HEK293 (cell line): ENCODE measurements around the gene TDP1.

Source experiments
- GLIS1 ChIP-seq: fragments of 450-650 bp; formaldehyde crosslinking; IDR thresholded peaks from 2 replicates; pipeline ENCODE4 v1.5.1; 2016; ENCODE audit warnings: missing biosample characterization, missing genetic modification characterization
- HOXC10 ChIP-seq: sonication (generic); formaldehyde crosslinking; IDR thresholded peaks from 2 replicates; pipeline ENCODE4 v1.8.1; 2023; ENCODE audit warnings: mild to moderate bottlenecking, missing genetic modification reagents
- KLF1 ChIP-seq: fragments of 450-650 bp; formaldehyde crosslinking; IDR thresholded peaks from 2 replicates; pipeline ENCODE4 v1.5.1; 2016; ENCODE audit warnings: missing biosample characterization, missing genetic modification characterization
- KLF16 ChIP-seq: fragments of 450-650 bp; formaldehyde crosslinking; IDR thresholded peaks from 2 replicates; pipeline ENCODE4 v1.5.1; 2017; ENCODE audit warnings: missing biosample characterization, missing genetic modification characterization
- KLF17 ChIP-seq: fragments of 450-650 bp; formaldehyde crosslinking; IDR thresholded peaks from 2 replicates; pipeline ENCODE4 v1.5.1; 2016; ENCODE audit warnings: missing biosample characterization, missing genetic modification characterization
- OSR2 ChIP-seq: fragments of 450-650 bp; formaldehyde crosslinking; IDR thresholded peaks from 2 replicates; pipeline ENCODE4 v1.5.1; 2016; ENCODE audit warnings: missing biosample characterization, missing genetic modification characterization
- SP3 ChIP-seq: fragments of 450-650 bp; formaldehyde crosslinking; IDR thresholded peaks from 2 replicates; pipeline ENCODE4 v1.5.1; 2016; ENCODE audit warnings: missing biosample characterization, missing genetic modification characterization
- SP7 ChIP-seq: fragments of 450-650 bp; formaldehyde crosslinking; IDR thresholded peaks from 2 replicates; pipeline ENCODE4 v1.5.1; 2016; ENCODE audit warnings: missing biosample characterization, missing genetic modification characterization
- YY1 ChIP-seq: fragments of 450-650 bp; formaldehyde crosslinking; IDR thresholded peaks from 2 replicates; pipeline ENCODE4 v1.5.1; 2018; ENCODE audit warnings: missing biosample characterization, missing genetic modification characterization
- ZBTB10 ChIP-seq: fragments of 450-650 bp; formaldehyde crosslinking; IDR thresholded peaks from 2 replicates; pipeline ENCODE4 v1.5.1; 2016; ENCODE audit warnings: missing biosample characterization, missing genetic modification characterization
- ZBTB26 ChIP-seq: fragments of 450-650 bp; formaldehyde crosslinking; optimal IDR thresholded peaks from 2 replicates; pipeline ENCODE3; 2016; ENCODE audit warnings: missing biosample characterization, mild to moderate bottlenecking, missing genetic modification characterization
- ZBTB6 ChIP-seq: fragments of 450-650 bp; formaldehyde crosslinking; IDR thresholded peaks from 2 replicates; pipeline ENCODE4 v1.5.1; 2017; ENCODE audit warnings: missing biosample characterization, missing genetic modification characterization
- ZBTB8A ChIP-seq: fragments of 450-650 bp; formaldehyde crosslinking; IDR thresholded peaks from 2 replicates; pipeline ENCODE4 v1.5.1; 2016; ENCODE audit warnings: missing biosample characterization, missing genetic modification characterization
- ZEB2 ChIP-seq: fragments of 450-650 bp; formaldehyde crosslinking; IDR thresholded peaks from 2 replicates; pipeline ENCODE4 v1.5.1; 2016; ENCODE audit warnings: missing biosample characterization, missing genetic modification characterization
- ZNF112 ChIP-seq: fragments of 450-650 bp; formaldehyde crosslinking; IDR thresholded peaks from 2 replicates; pipeline ENCODE4 v1.5.0; 2017; ENCODE audit warnings: missing biosample characterization, missing genetic modification characterization
- ZNF174 ChIP-seq: fragments of 450-650 bp; formaldehyde crosslinking; IDR thresholded peaks from 2 replicates; pipeline ENCODE4 v1.5.0; 2017; ENCODE audit warnings: missing biosample characterization, mild to moderate bottlenecking, missing genetic modification characterization
- ZNF2 ChIP-seq: fragments of 450-650 bp; formaldehyde crosslinking; IDR thresholded peaks from 2 replicates; pipeline ENCODE4 v1.5.1; 2016; ENCODE audit warnings: missing biosample characterization, missing genetic modification characterization
- ZNF221 ChIP-seq: fragments of 450-650 bp; formaldehyde crosslinking; IDR thresholded peaks from 2 replicates; pipeline ENCODE4 v1.5.1; 2017; ENCODE audit warnings: missing biosample characterization, missing genetic modification characterization, borderline replicate concordance
- ZNF223 ChIP-seq: fragments of 450-650 bp; formaldehyde crosslinking; IDR thresholded peaks from 2 replicates; pipeline ENCODE4 v1.5.1; 2016; ENCODE audit warnings: missing biosample characterization, missing genetic modification characterization
- ZNF24 ChIP-seq: fragments of 450-650 bp; formaldehyde crosslinking; IDR thresholded peaks from 2 replicates; pipeline ENCODE4 v1.5.1; 2016; ENCODE audit warnings: missing biosample characterization, missing genetic modification characterization
- ZNF302 ChIP-seq: fragments of 450-650 bp; formaldehyde crosslinking; IDR thresholded peaks from 2 replicates; pipeline ENCODE4 v1.5.1; 2016; ENCODE audit warnings: missing biosample characterization, missing genetic modification characterization, low read depth
- ZNF324 ChIP-seq: fragments of 450-650 bp; formaldehyde crosslinking; IDR thresholded peaks from 2 replicates; pipeline ENCODE4 v1.5.1; 2016; ENCODE audit warnings: missing biosample characterization, missing genetic modification characterization
- ZNF37A ChIP-seq: fragments of 450-650 bp; IDR thresholded peaks from 2 replicates; pipeline ENCODE4 v1.5.1; 2018; ENCODE audit warnings: missing biosample characterization, missing genetic modification characterization
- ZNF433 ChIP-seq: fragments of 450-650 bp; formaldehyde crosslinking; IDR thresholded peaks from 2 replicates; pipeline ENCODE4 v1.5.1; 2016; ENCODE audit warnings: missing biosample characterization, missing genetic modification characterization, low read depth
- ZNF514 ChIP-seq: fragments of 450-650 bp; formaldehyde crosslinking; IDR thresholded peaks from 2 replicates; pipeline ENCODE4 v1.5.1; 2016; ENCODE audit warnings: missing biosample characterization, missing genetic modification characterization
- ZNF658 ChIP-seq: fragments of 450-650 bp; formaldehyde crosslinking; IDR thresholded peaks from 2 replicates; pipeline ENCODE4; 2016; ENCODE audit warnings: missing biosample characterization, missing genetic modification characterization
- ZNF76 ChIP-seq: fragments of 450-650 bp; formaldehyde crosslinking; IDR thresholded peaks from 2 replicates; pipeline ENCODE4; 2016; ENCODE audit warnings: low read depth, missing biosample characterization, missing genetic modification characterization, borderline replicate concordance
- ZNF791 ChIP-seq: fragments of 450-650 bp; formaldehyde crosslinking; IDR thresholded peaks from 2 replicates; pipeline ENCODE4 v1.5.1; 2016; ENCODE audit warnings: missing biosample characterization, missing genetic modification characterization
- ZSCAN16 ChIP-seq: fragments of 450-650 bp; formaldehyde crosslinking; IDR thresholded peaks from 2 replicates; pipeline ENCODE4 v1.5.1; 2016; ENCODE audit warnings: missing biosample characterization, missing genetic modification characterization
- ZSCAN23 ChIP-seq: fragments of 450-650 bp; formaldehyde crosslinking; IDR thresholded peaks from 2 replicates; pipeline ENCODE4 v1.5.1; 2016; ENCODE audit warnings: missing biosample characterization, missing genetic modification characterization
- TF ChIP-seq, protein P1 (sequence below): fragments of 450-650 bp; formaldehyde crosslinking; IDR thresholded peaks from 2 replicates; pipeline ENCODE4 v1.5.1; 2016; ENCODE audit warnings: missing biosample characterization, missing genetic modification characterization

The TDP1 gene

DNA sequence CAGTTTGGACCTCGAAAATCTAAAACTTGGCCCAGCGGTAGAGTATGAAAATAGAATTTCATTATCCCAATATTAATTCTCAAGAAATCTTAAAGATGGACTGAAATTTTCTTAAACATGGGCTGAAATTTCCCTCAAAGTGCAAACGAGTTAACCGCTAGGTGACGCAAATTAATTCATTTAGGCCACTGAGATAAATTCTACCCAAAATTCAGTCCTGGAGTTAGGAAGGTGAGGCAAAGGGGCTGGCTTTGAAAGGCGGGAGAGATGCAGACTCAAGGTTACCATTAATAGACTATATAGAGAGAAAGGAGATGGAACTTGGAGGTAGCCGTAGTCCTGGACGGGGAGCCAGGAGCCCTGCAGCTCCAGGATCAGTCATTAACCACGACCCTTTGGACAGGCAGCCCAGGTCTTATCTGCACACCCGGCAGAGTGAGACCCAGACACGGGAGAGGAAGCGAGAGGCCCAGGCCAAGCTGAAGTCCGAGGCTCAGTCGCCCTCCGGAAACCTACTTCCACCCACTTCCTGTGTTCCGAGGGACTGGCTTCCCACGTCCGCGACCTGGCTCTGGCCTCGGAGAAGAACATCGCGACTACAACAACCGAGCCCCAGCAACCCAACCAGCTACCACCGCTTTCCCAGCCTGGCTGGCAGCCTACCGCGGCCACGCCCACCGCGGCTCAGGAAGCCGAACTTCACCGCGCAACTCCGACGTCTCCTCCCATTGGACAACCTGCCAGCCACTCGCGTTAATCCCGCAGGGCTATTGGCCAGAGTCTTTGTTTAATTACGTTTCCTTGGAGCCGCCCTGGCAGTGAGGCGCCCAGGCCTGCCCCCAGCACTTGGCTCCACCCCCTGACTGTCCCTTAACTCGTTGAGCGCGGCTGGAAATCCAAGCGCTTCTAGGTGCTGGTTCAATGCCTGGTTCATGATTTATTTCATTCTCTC, 1.4 kb upstream of the TDP1 start, which contains the start of gene EFCAB11 (continued):
- TF ChIP-seq KLF17 (tag by site-specific recombination) (no peak), SP7 (tag by site-specific recombination) (peak; percentile 87), ZNF302 (tag by site-specific recombination) (no peak), ZBTB10 (tag by site-specific recombination) (no peak), KLF1 (tag by site-specific recombination) (peak; percentile 58; the same call in 1 of the 2 replicates), ZNF514 (no peak), ZNF433 (no peak), ZNF2 (peak; percentile 71), HOXC10 (CRISPR knock-in tag) (peak; percentile 97; the same call in 1 of the 2 replicates), ZNF221 (tag by site-specific recombination) (no peak), ZBTB6 (tag by site-specific recombination) (peak; percentile 81; the same call in 1 of the 2 replicates), KLF16 (tag by site-specific recombination) (peak; percentile 51), ZEB2 (peak; percentile 39), ZNF791 (tag by site-specific recombination) (no peak), ZBTB26 (tag by site-specific recombination) (peak; percentile 50), YY1 (tag by site-specific recombination) (no peak), ZNF24 (tag by site-specific recombination) (no peak), ZNF112 (tag by site-specific recombination) (no peak), OSR2 (tag by site-specific recombination) (peak; percentile 47; the same call in 1 of the 2 replicates), ZNF658 (tag by site-specific recombination) (no peak), ZNF37A (tag by site-specific recombination) (no peak), ZNF174 (tag by site-specific recombination) (no peak), ZSCAN16 (peak; percentile 58; the same call in 1 of the 2 replicates), ZNF223 (tag by site-specific recombination) (no peak), ZSCAN23 (tag by site-specific recombination) (no peak), SP3 (tag by site-specific recombination) (peak; percentile 98), ZNF76 (peak; percentile 69; the same call in 1 of the 2 replicates), ZBTB8A (tag by site-specific recombination) (peak; percentile 32; the same call in 1 of the 2 replicates), GLIS1 (tag by site-specific recombination) (peak; percentile 16; the same call in 1 of the 2 replicates), ZNF324 (tag by site-specific recombination) (0 out of 2 replicates have a peak, but pooled peaks have one; percentile 33)
- TF ChIP-seq, protein P1, sequence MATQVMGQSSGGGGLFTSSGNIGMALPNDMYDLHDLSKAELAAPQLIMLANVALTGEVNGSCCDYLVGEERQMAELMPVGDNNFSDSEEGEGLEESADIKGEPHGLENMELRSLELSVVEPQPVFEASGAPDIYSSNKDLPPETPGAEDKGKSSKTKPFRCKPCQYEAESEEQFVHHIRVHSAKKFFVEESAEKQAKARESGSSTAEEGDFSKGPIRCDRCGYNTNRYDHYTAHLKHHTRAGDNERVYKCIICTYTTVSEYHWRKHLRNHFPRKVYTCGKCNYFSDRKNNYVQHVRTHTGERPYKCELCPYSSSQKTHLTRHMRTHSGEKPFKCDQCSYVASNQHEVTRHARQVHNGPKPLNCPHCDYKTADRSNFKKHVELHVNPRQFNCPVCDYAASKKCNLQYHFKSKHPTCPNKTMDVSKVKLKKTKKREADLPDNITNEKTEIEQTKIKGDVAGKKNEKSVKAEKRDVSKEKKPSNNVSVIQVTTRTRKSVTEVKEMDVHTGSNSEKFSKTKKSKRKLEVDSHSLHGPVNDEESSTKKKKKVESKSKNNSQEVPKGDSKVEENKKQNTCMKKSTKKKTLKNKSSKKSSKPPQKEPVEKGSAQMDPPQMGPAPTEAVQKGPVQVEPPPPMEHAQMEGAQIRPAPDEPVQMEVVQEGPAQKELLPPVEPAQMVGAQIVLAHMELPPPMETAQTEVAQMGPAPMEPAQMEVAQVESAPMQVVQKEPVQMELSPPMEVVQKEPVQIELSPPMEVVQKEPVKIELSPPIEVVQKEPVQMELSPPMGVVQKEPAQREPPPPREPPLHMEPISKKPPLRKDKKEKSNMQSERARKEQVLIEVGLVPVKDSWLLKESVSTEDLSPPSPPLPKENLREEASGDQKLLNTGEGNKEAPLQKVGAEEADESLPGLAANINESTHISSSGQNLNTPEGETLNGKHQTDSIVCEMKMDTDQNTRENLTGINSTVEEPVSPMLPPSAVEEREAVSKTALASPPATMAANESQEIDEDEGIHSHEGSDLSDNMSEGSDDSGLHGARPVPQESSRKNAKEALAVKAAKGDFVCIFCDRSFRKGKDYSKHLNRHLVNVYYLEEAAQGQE (tag by site-specific recombination): no peak
